GM19238 (cell line): ENCODE measurements around the gene CTAG1A.
"Not testable (repeated sequence)": the region's sequence is repeated elsewhere in the genome, so short reads cannot be mapped to it uniquely, and the experiment has no call there.

Experiments
- DNase-seq: peaks from one replicate; pipeline ENCODE4 v3.0.0; 2011; ENCODE audit warnings: low spot score; ENCODE audit not compliant: insufficient read length

CTAG1A gene

DNA sequence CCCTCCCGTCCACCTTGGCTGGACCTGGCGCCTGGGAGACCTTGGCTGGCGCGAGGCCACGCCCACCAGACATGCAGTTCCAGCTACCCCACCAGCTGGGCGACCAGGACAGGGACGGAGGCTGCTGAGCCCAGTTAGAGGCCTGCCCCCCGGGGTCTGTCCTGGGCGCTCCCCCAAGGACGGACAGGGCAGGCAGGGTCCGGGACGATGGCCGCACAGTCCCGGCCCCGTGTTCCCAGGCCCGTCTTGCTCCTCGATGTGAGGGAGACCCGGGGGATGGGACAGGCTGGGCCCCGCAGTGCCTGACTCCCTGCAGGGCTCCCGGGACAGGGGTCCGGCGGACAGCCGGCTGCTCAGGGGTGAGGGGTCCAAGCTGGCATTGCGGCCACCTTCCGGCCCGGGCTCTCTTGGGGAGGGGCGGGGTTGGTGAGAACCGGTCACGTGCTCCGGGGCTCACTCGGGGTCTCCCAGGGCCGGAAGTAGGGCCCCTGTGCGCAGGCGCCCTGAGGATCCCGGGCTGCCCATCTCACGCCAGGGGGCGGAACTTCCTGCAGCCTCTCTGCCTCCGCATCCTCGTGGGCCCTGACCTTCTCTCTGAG lies at the start of gene CTAG1A:
TSS of gene CTAG1A (plus strand) at position 549 of the 599 bp plus-strand sequence. CDS start 74 bp downstream, outside the sequence.
- not testable (repeated sequence) for DNase-seq

- DNase-seq = no peak
Measured at GRCh38 chrX:154535892-154536291, 49.0 kb upstream of the CTAG1A start.

- DNase-seq = no peak
Measured at GRCh38 chrX:154539077-154539476, 45.9 kb upstream of the CTAG1A start.

- DNase-seq = not testable (repeated sequence)
Measured at GRCh38 chrX:154540365-154540764, 44.6 kb upstream of the CTAG1A start.

DNA sequence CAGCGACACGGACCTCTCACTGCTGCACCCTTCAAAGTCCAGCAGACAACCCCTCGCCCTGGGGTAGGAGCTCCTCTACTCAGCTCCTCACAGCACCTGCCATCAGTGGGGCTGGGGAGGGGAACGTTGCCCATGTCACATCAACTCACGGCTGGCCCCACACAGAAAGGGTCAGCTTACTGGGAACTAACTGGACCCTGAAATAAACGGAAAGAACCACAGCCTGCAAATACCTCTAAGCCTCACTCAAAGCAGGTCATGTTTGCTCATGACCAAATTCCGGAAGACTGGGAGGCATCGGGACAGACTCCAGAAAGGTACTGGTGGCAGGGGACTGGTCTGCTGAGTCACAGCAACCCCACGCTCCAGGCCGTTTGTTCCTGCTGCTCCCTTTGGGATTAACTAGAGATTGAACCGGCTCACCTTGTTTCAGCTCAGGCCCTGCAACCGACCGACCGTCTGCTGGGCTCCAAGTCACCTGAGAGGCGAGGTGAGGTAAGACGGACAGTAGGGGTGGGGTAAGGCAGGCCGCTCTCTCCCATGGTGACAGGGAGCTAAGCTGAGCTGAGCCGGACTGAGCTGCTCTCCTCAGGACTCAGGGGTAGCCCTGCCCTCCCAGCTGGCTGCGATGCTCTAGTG lies 43.9 kb upstream of the CTAG1A start:
- DNase-seq = no peak

GRCh38 chrX:154541589-154541895 lies 43.4 kb upstream of the CTAG1A start:
- DNase-seq = no peak

GRCh38 chrX:154541896-154542722 lies 42.8 kb upstream of the CTAG1A start:
- DNase-seq = no peak

GRCh38 chrX:154542723-154543424 lies 42.1 kb upstream of the CTAG1A start:
- DNase-seq = no peak

- no peak for DNase-seq
Measured at GRCh38 chrX:154545673-154546274, 39.2 kb upstream of the CTAG1A start.

DNA sequence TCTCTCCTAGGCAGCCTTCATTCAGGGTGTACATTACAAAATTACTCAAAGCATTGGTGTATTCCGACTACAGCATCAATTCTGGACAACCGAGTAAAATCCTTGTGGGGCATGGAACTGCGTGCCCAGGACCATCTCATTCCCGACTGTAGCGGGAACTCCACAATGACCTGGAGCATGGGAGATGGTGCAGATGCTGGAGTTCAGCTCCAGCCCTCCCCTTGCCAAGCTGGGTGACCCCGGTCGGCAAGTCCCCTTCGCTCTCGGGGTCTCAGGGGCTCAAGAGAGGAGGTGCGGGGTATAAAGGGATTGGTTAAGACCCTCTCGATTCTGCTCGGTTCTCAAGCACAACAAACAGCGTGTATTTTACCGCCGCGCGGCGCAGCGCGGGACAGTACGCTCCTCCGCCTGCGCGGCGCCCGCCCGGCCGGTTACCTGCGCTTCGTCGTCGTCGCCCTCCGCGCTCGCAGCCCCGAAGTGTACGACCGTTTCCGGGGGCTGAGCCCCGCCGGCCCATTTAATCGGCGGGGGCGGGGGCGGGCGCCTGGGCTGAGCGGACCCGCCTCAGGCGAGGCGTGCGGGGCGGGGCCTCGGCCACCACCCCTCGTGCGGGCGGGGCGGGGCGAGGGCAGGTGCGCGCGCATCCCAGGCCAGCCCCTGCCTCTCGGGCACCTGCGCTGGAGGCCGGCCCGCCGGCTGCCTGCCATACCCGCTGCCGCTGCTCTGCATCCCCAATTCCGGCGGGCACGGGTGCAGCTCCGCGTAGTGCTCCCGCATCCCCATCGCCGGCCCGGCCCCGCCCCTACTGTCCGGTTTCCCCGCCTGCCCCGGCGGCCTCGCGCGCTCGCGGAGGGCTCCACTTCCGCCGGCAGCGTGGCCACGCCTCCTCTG lies 38.3 kb upstream of the CTAG1A start, which contains the start of gene G6PD:
TSS of gene G6PD (minus strand) at position 493 of the 891 bp plus-strand sequence. CDS start 691 bp downstream, outside the sequence.
- peak; percentile 71 for DNase-seq

GRCh38 chrX:154547245-154548027 lies 37.5 kb upstream of the CTAG1A start, which contains the start of gene IKBKG:
Gene IKBKG, plus strand, starts transcription at chrX:154547620. Its CDS starts 4,383 bp downstream, at chrX:154552003.
- DNase-seq = peak; percentile 82

GRCh38 chrX:154548028-154548316 lies 37.0 kb upstream of the CTAG1A start:
- DNase-seq = no peak

GRCh38 chrX:154549766-154550165 lies 35.2 kb upstream of the CTAG1A start:
- no peak for DNase-seq

DNA sequence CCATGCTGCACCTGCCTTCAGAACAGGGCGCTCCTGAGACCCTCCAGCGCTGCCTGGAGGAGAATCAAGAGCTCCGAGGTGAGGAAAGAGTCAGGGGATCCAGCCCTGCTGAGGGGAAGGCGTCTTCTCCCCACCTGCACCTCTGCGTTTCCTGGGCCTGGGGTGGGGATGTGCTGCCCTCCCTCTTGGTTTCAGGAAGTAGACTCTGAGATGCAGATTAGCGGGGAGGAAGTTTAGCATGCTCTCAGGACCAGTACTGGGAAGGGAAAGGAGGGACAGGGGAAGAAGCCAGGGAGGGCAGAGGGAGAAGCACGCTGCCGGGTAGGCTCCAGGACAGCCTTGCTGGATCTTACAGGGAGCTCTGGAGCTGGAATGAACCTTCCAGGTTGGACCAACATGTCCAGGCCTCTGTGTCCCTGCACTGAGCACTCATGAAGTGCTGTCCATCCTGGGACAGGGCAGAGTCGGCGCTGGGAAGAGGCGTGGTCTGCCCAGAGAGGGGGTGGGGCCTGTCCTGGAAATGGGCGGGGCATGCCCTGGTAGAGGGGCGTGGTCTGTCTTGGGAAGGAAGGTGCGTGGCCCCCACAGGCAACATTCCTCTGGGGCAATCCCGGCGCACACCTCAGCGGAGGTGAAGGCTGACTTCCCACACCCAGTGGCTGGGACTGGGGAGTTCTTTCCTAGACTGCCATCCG lies 32.7 kb upstream of the CTAG1A start:
- DNase-seq = not testable (repeated sequence)

DNA sequence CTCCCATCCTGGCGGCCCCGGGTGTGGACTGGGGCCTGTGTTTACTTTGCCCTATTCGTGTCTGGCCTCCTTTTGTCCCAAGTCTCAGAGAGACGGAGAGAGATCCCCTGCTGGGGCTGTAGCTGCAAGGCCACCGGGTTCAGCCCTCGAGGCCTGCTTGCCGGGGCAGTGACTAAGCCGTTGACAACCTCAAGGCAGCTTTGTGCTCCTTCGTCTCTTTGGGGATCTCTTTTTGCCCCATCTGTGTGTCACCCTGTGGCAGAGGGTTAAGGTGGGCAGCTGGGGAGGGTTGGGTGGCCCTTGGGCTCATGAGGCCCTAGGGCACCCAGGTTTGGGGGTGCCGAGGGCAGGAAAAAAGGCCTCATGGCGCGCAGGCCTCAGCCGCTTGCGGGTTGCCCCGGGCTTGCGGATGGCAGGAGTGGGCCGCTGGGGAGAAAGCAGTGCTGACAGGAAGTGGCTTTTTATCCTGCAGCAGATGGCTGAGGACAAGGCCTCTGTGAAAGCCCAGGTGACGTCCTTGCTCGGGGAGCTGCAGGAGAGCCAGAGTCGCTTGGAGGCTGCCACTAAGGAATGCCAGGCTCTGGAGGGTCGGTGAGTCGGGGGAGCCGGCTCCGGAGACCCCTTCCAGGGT lies 26.8 kb upstream of the CTAG1A start:
- not testable (repeated sequence) for DNase-seq

DNA sequence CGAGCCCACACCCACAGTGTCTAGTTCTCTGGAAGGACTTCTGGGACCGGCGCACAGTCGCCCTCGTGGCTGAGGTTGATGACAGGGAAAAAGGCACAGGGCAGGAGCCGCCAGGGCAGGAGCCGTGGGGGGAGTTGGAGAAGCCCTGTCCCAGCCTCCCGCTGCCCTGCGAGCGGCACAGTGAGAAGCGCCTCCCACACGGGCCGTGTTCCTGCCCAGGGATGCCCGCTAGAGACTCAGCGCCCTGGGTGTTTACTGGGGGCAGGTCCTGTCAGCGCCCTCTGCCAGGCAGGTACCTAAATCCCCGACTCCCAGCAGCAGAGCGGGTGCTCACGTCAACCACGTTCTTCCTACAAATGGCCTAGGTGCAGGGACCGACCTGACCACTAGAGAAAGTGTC lies 26.0 kb upstream of the CTAG1A start:
- not testable (repeated sequence) for DNase-seq

- DNase-seq = not testable (repeated sequence)
Measured at GRCh38 chrX:154560326-154560725, 24.6 kb upstream of the CTAG1A start.

DNA sequence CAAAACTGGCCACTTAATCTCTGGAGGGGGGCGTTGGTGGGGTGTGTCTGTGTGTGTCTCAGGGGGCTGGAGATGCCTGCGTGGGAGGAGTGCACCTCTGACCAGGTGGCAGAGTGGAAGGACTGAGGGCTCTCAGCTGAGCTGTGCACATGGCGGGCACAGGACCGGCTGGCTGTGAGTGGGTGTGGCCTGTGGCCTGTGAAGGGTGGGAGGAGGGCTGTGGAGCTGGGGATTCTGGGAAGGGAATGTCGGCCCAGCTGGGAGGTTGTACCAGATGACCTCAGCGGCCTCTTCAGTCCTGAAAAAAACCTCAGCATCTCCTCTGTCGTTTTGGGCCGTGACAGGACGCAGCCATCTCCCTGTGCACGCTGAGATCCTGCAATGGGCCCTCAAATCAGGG lies 22.6 kb upstream of the CTAG1A start:
- DNase-seq = not testable (repeated sequence)
